Mucosa of rectum (tissue), 2 donors: Measurements from ENCODE around the gene RAD54L2.
"Not testable (repeated sequence)": the region's sequence is repeated elsewhere in the genome, so short reads cannot be mapped to it uniquely, and the experiment has no call there.

ENCODE experiments used
- H3K27ac ChIP-seq, 2 donors: one replicate each; pipeline ENCODE4 v1.7.0; 2013; ENCODE audit warnings: inconsistent platforms in 2 of 2, low read depth in 2 of 2, low read length in 2 of 2
- H3K27me3 ChIP-seq, 2 donors: one replicate each; pipeline ENCODE4 v1.7.0; 2013; ENCODE audit warnings: low read length in 2 of 2; ENCODE audit not compliant: control insufficient read depth in 2 of 2, insufficient read depth in 2 of 2
- H3K36me3 ChIP-seq, 2 donors: one replicate each; pipeline ENCODE4 v1.7.0; 2013; ENCODE audit warnings: low read length in 2 of 2; ENCODE audit not compliant: control insufficient read depth in 2 of 2, insufficient read depth in 2 of 2
- H3K4me1 ChIP-seq, 2 donors: one replicate each; pipeline ENCODE4 v1.7.0; 2013; ENCODE audit warnings: low read length in 2 of 2, mild to moderate bottlenecking in 1 of 2; ENCODE audit not compliant: control insufficient read depth in 2 of 2, insufficient read depth in 2 of 2
- H3K4me3 ChIP-seq, 2 donors: one replicate each; pipeline ENCODE4 v1.7.0; 2013; ENCODE audit warnings: low read length in 2 of 2
- H3K9ac ChIP-seq, 2 donors: one replicate each; pipeline ENCODE4 v1.7.0; 2013; ENCODE audit warnings: low read length in 2 of 2, low read depth in 1 of 2, mild to moderate bottlenecking in 1 of 2
- H3K9me3 ChIP-seq, 2 donors: one replicate each; pipeline ENCODE4 v1.7.0; 2013; ENCODE audit warnings: low read length in 2 of 2; ENCODE audit not compliant: control insufficient read depth in 2 of 2
- donor health status: healthy.
- donor health status: Normal muscosa, but diverticular disease.

RAD54L2 gene

GRCh38 chr3:51539291-51539941 lies 897 bp downstream of the RAD54L2 start:
- Histone ChIP-seq H3K9me3 (no peaks in the 10 kb centered on the region), H3K4me1 (peaks cover 11 to 14% of the 10 kb centered on the region in 2 donors), H3K36me3 (peaks cover 4 to 6% of the 10 kb centered on the region in 2 donors), H3K27me3 (no peaks in the 10 kb centered on the region), H3K9ac (peak overlapping the region; percentile 77 to 93), H3K27ac (peak overlapping the region in 1 of 2 donors; percentile 76), H3K4me3 (peak overlapping the region; percentile 79 to 90)

GRCh38 chr3:51542596-51542995 lies 4.1 kb downstream of the RAD54L2 start:
- H3K9ac ChIP-seq, H3K27ac ChIP-seq, H3K36me3 ChIP-seq, H3K27me3 ChIP-seq, H3K4me3 ChIP-seq, H3K9me3 ChIP-seq: not testable (repeated sequence)
- H3K4me1 ChIP-seq, result peaks cover 11 to 13% of the 10 kb centered on the region in 2 donors

DNA sequence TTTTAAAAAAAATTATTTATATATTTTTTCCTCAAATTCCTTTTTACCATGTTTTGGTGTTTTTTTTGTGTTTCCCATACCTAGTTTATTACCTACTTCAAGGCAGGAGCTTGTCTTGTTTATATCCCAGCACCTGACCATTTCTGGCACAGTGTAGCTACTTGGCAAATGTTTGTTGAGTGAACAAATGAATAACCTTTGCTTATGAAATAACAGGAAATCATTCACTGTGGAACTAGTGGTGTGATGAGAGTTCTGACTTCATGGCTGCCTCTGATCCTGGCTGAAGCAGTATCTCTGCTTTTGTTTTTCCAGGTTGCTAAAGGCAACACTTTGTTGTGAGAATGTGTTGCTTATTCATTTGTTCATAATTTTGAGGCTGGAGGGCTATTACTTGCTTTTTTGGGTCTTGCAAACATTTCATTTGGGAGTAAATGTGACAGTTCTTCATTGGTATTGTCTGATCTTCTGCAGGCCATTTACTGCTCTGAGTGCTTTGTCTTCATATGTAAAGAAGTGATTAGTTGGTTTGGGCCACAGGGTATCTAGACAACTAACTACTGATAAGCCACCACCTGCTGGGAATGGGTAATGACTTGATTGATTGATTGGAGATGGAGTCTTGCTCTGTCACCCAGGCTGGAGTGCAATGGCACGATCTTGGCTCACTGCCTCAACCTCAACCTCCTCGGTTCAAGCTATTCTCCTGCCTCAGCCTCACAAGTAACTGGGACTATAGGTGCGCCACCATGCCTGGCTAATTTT lies 5.7 kb downstream of the RAD54L2 start:
- no peaks in the 10 kb centered on the region for H3K9me3 ChIP-seq
- H3K9ac ChIP-seq, result no peak overlapping the region
- no peak overlapping the region for H3K27ac ChIP-seq
- H3K36me3 ChIP-seq, result peaks cover 4 to 6% of the 10 kb centered on the region in 2 donors
- H3K4me1 ChIP-seq, result peaks cover 5 to 7% of the 10 kb centered on the region in 2 donors
- H3K27me3 ChIP-seq, result no peaks in the 10 kb centered on the region
- H3K4me3 ChIP-seq, result no peak overlapping the region

- Histone ChIP-seq H3K27me3 (no peaks in the 10 kb centered on the region), H3K9me3 (no peaks in the 10 kb centered on the region), H3K27ac (no peak overlapping the region), H3K9ac (no peak overlapping the region), H3K4me1 (no peaks in the 10 kb centered on the region), H3K36me3 (peaks cover 0 to 6% of the 10 kb centered on the region in 2 donors), H3K4me3 (no peak overlapping the region)
Measured at GRCh38 chr3:51547274-51547673, 8.8 kb downstream of the RAD54L2 start.

DNA sequence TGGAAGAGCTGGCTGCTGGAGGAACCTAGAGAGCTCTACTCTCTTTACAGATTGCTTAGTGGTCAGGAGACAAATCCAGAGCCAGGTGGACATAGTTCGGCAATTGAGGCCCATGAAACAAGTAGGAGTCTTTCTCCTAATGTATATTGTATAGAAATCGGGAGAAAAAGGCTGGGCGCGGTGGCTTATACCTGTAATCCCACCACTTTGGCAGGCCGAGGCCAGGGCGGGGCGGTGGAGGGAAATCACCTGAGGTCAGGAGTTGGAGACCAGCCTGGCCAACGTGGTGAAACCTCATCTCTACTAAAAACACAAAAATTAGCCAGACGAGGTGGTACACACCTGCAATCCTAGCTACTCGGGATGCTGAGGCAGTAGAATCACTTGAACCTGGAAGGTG lies 10.8 kb downstream of the RAD54L2 start:
- H3K4me1 ChIP-seq, result no peaks in the 10 kb centered on the region
- H3K9me3 ChIP-seq, result no peaks in the 10 kb centered on the region
- H3K36me3 ChIP-seq, result peaks cover 4 to 5% of the 10 kb centered on the region in 2 donors
- H3K27ac ChIP-seq, result no peak overlapping the region
- H3K27me3 ChIP-seq, result no peaks in the 10 kb centered on the region
- no peak overlapping the region for H3K9ac ChIP-seq
- H3K4me3 ChIP-seq, result no peak overlapping the region

GRCh38 chr3:51550080-51550819 lies 11.7 kb downstream of the RAD54L2 start:
- Histone ChIP-seq H3K9ac (no peak overlapping the region), H3K36me3 (peaks cover 4 to 5% of the 10 kb centered on the region in 2 donors), H3K4me1 (no peaks in the 10 kb centered on the region), H3K27ac (no peak overlapping the region), H3K9me3 (no peaks in the 10 kb centered on the region), H3K27me3 (no peaks in the 10 kb centered on the region), H3K4me3 (no peak overlapping the region)

DNA sequence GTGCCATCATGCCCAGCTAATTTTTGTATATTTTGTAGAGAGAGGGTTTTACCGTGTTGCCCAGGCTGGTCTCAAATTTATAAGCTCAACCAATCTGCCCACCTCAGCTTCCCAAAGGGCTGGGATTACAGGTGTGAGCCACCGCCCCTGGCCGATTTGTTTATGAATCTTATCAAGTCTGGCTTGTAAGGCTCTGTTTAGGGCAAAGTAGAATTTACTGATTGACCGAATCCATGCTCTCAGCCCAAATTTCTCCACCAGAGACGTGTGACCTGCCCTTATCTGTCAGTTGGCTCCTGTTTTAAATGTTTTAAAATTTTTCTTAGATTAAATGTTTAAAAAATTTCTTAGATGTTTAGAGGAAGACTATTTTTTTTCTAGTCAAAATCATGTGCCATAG lies 19.5 kb downstream of the RAD54L2 start:
- Histone ChIP-seq H3K4me1 (no peaks in the 10 kb centered on the region), H3K27ac (no peak overlapping the region), H3K27me3 (no peaks in the 10 kb centered on the region), H3K36me3 (peaks cover 7 to 11% of the 10 kb centered on the region in 2 donors), H3K9ac (no peak overlapping the region), H3K9me3 (no peaks in the 10 kb centered on the region), H3K4me3 (no peak overlapping the region)

GRCh38 chr3:51559411-51559888 lies 20.9 kb downstream of the RAD54L2 start:
- no peaks in the 10 kb centered on the region for H3K4me1 ChIP-seq
- no peaks in the 10 kb centered on the region for H3K9me3 ChIP-seq
- H3K9ac ChIP-seq, result no peak overlapping the region
- H3K27ac ChIP-seq, result no peak overlapping the region
- no peak overlapping the region for H3K4me3 ChIP-seq
- H3K36me3 ChIP-seq, result peaks cover 3 to 7% of the 10 kb centered on the region in 2 donors
- H3K27me3 ChIP-seq, result no peaks in the 10 kb centered on the region

- Histone ChIP-seq H3K4me1 (no peaks in the 10 kb centered on the region), H3K9me3 (no peaks in the 10 kb centered on the region), H3K4me3 (no peak overlapping the region), H3K27me3 (no peaks in the 10 kb centered on the region), H3K9ac (no peak overlapping the region), H3K27ac (no peak overlapping the region), H3K36me3 (peaks cover 3 to 7% of the 10 kb centered on the region in 2 donors)
Measured at GRCh38 chr3:51559961-51560360, 21.4 kb downstream of the RAD54L2 start.

GRCh38 chr3:51562403-51562802 lies 23.9 kb downstream of the RAD54L2 start:
- H3K36me3 ChIP-seq, H3K9ac ChIP-seq, H3K9me3 ChIP-seq, H3K27me3 ChIP-seq, H3K4me1 ChIP-seq, H3K27ac ChIP-seq, H3K4me3 ChIP-seq: not testable (repeated sequence)
